Right lobe of liver (tissue), 6 donors: ENCODE results near the gene PAN3. TPM values are rescaled to one million over a fixed set of nuclear protein-coding genes. Genes with fewer than 3 reads are reported as not detected.

Source experiments
- ATAC-seq, 4 donors: fragments of 200-7000 bp; cut with Tn5 transposase; one replicate each; pipeline ENCODE4 v1.9.1; 2020; ENCODE audit warnings: mild to moderate bottlenecking in 4 of 4, moderate library complexity in 4 of 4
- DNase-seq, 3 donors: peaks; one replicate each; pipeline ENCODE4 v3.0.0-alpha.2; 2020
- H3K27ac ChIP-seq, 3 donors: fragments of 200-600 bp; one replicate each; pipeline ENCODE4 v1.8.0; 2022
- H3K27me3 ChIP-seq, 2 donors: fragments of 200-600 bp; one replicate each; pipeline ENCODE4 v1.8.0; 2022
- H3K36me3 ChIP-seq, 4 donors: fragments of 200-600 bp; sonication (generic) in 1 of 4; one replicate each; pipeline versions ENCODE4 v1.5.1 to v1.8.0; 2017 to 2022; ENCODE audit warnings: control low read depth in 1 of 4
- H3K4me1 ChIP-seq, 4 donors: fragments of 200-600 bp; sonication (generic) in 1 of 4; one replicate each; pipeline versions ENCODE4 v1.5.1 to v1.8.0; 2017 to 2022; ENCODE audit warnings: control low read depth in 1 of 4
- H3K4me3 ChIP-seq, 3 donors: fragments of 200-600 bp; one replicate each; pipeline ENCODE4 v1.8.0; 2022
- H3K9me3 ChIP-seq, 4 donors: fragments of 200-600 bp; sonication (generic) in 1 of 4; one replicate each; pipeline versions ENCODE4 v1.5.1 to v1.8.0; 2017 to 2022; ENCODE audit warnings: control low read depth in 1 of 4
- CTCF ChIP-seq, 4 donors: fragments of 200-600 bp in 3 of 4; fragments of 450-650 bp in 1 of 4; IDR thresholded peaks; one replicate each; pipeline versions ENCODE4 v1.5.1 to v1.8.0; 2016 to 2022; ENCODE audit warnings: antibody characterized with exemption in 4 of 4, mild to moderate bottlenecking in 2 of 4
- POLR2A ChIP-seq: fragments of 450-650 bp; IDR thresholded peaks from one replicate; pipeline ENCODE4 v1.6.1; 2017; ENCODE audit warnings: antibody characterized with exemption, mild to moderate bottlenecking
- WGBS: methylation state at CpG from one replicate; pipeline ENCODE4 v1.1.6; 2018; ENCODE audit warnings: low coverage, low lambda C conversion rate; ENCODE audit not compliant: insufficient coverage; ENCODE audit errors: missing lambda C conversion rate; 5-methylcytosine and 5-hydroxymethylcytosine counted together
- intact Hi-C, 2 donors: fragments of 100-400 bp; cut with DNase I; formaldehyde crosslinking; loops; one replicate each; pipeline versions ENCODE4 v1.11.2 to v1.14.1; 2022
- total RNA-seq, 6 experiments: library from RNA; depleted of rRNA in 2 of 6; stranded (reverse); fragments of >200 nt in 2 of 6; fragmentation: NEBNext Ultra II Directional in 3 of 6; extraction: Animal tissue kit (Norgen Biotek cat#: 25700) in 3 of 6; gene quantifications; one replicate each; pipeline versions ENCODE4 v1.1.0 to v1.2.4, GENCODE V29; 2016 to 2023
- donor health status: DM: no; HTN: yes; CAD: no.
- donor health status: DM: no; HTN: no; CAD: no.
- donor health status: DM: no; HTN: no; CAD: no.
- donor health status: DM: no; HTN: yes; CAD: no.
- donor health status: DM: no; HTN: yes; CAD: no.

Gene PAN3
- total RNA-seq, 6 experiments from 2014 or later = 7.0 to 12.5 (median 10.2) TPM

- Histone ChIP-seq H3K27ac (no peak overlapping the region), H3K27me3 (no peaks in the 10 kb centered on the region), H3K4me3 (no peak overlapping the region), H3K4me1 (no peaks in the 10 kb centered on the region), H3K36me3 (no peaks in the 10 kb centered on the region), H3K9me3 (no peaks in the 10 kb centered on the region)
- intact Hi-C loops = no loop called here
- ATAC-seq (no peak), DNase-seq (no peak)
- no peak for TF ChIP-seq CTCF (IDR thresholded peaks at IDR 0.05)
- TF ChIP-seq POLR2A = no peak
- 100% methylated on average over 1 of the region's 1 CpG for WGBS
Measured at GRCh38 chr13:28177877-28178276, 39.5 kb downstream of the PAN3 start.

GRCh38 chr13:28179974-28180373, 41.6 kb downstream of the PAN3 start:
- no peak for ATAC-seq
- Histone ChIP-seq H3K4me1 (no peaks in the 10 kb centered on the region), H3K9me3 (no peaks in the 10 kb centered on the region), H3K4me3 (no peak overlapping the region), H3K36me3 (no peaks in the 10 kb centered on the region), H3K27ac (no peak overlapping the region), H3K27me3 (no peaks in the 10 kb centered on the region)
- TF ChIP-seq CTCF (IDR thresholded peaks at IDR 0.05) = no peak
- TF ChIP-seq POLR2A = no peak
- intact Hi-C loops = no loop called here
- DNase-seq = no peak

GRCh38 chr13:28181413-28181812, 43.1 kb downstream of the PAN3 start:
- ATAC-seq = no peak
- no peaks in the 10 kb centered on the region for H3K36me3 ChIP-seq
- intact Hi-C loops = no loop called here
- no peaks in the 10 kb centered on the region for H3K27me3 ChIP-seq
- WGBS = 89% methylated on average over 2 of the region's 2 CpGs
- no peak for DNase-seq
- no peak overlapping the region for H3K27ac ChIP-seq
- H3K9me3 ChIP-seq = no peaks in the 10 kb centered on the region
- TF ChIP-seq CTCF (IDR thresholded peaks at IDR 0.05) (no peak), POLR2A (no peak)
- H3K4me3 ChIP-seq = no peak overlapping the region
- no peaks in the 10 kb centered on the region for H3K4me1 ChIP-seq

DNA sequence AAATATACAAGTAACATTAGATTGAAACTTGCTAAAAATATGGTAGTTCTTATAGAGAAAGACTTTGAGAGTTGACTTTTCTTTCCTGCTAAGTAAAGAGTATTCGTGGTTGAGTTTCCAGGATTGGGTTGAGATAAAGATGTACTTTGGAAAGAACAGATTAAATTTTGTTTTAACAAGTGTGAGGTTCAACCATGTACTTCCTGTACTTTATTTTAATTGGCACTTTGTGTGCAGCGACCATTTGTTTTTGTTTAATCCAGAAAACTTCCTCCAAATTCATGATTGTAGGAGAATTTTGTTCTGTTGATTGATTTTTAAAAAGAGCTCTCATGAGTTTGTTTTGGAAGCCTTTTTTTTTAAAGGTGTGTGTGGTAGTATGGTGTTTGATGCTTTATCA, 46.9 kb downstream of the PAN3 start:
- no peak for ATAC-seq
- Histone ChIP-seq H3K4me1 (no peaks in the 10 kb centered on the region), H3K4me3 (no peak overlapping the region), H3K27ac (no peak overlapping the region), H3K36me3 (no peaks in the 10 kb centered on the region), H3K27me3 (no peaks in the 10 kb centered on the region), H3K9me3 (no peaks in the 10 kb centered on the region)
- DNase-seq = no peak
- intact Hi-C loops = no loop called here
- TF ChIP-seq CTCF (IDR thresholded peaks at IDR 0.05) = no peak
- no peak for TF ChIP-seq POLR2A
- 30% methylated on average over 2 of the region's 2 CpGs for WGBS

- DNase-seq (no peak), ATAC-seq (no peak)
- no peak overlapping the region for H3K27ac ChIP-seq
- intact Hi-C loops = no loop called here
- no peaks in the 10 kb centered on the region for H3K4me1 ChIP-seq
- no peak overlapping the region for H3K4me3 ChIP-seq
- 88% methylated on average over 3 of the region's 3 CpGs for WGBS
- H3K27me3 ChIP-seq = no peaks in the 10 kb centered on the region
- no peaks in the 10 kb centered on the region for H3K9me3 ChIP-seq
- peaks cover 0 to 3% (median 0%) of the 10 kb centered on the region in 4 donors for H3K36me3 ChIP-seq
- no peak for TF ChIP-seq CTCF (IDR thresholded peaks at IDR 0.05)
- TF ChIP-seq POLR2A = no peak
Measured at GRCh38 chr13:28199089-28199488, 60.7 kb downstream of the PAN3 start.
